ENCODE results near the gene SSUH2.

SSUH2 gene

GRCh38 chr3:8619548-8619947 lies 25.1 kb downstream of the SSUH2 start:
- TF ChIP-seq, protein P1, sequence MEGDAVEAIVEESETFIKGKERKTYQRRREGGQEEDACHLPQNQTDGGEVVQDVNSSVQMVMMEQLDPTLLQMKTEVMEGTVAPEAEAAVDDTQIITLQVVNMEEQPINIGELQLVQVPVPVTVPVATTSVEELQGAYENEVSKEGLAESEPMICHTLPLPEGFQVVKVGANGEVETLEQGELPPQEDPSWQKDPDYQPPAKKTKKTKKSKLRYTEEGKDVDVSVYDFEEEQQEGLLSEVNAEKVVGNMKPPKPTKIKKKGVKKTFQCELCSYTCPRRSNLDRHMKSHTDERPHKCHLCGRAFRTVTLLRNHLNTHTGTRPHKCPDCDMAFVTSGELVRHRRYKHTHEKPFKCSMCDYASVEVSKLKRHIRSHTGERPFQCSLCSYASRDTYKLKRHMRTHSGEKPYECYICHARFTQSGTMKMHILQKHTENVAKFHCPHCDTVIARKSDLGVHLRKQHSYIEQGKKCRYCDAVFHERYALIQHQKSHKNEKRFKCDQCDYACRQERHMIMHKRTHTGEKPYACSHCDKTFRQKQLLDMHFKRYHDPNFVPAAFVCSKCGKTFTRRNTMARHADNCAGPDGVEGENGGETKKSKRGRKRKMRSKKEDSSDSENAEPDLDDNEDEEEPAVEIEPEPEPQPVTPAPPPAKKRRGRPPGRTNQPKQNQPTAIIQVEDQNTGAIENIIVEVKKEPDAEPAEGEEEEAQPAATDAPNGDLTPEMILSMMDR (IDR thresholded peaks at IDR 0.05; ENCODE audit: low read depth, low read length) = no peak
- no peak overlapping the region for H3K4me3 ChIP-seq (ENCODE audit: low read depth, low read length)
- in situ Hi-C loops (cut with HindIII; ENCODE audit: low sequenced_read_pairs) = no loop called here
- DNase-seq (ENCODE audit: low read depth, low spot score) = peak; percentile 63

- no peak overlapping the region for H3K4me3 ChIP-seq (ENCODE audit: low read depth, low read length)
- in situ Hi-C loops (cut with HindIII; ENCODE audit: low sequenced_read_pairs) = no loop called here
- DNase-seq (ENCODE audit: low read depth, low spot score) = no peak
- TF ChIP-seq, protein P1 (IDR thresholded peaks at IDR 0.05; ENCODE audit: low read depth, low read length) = no peak
Observed at GRCh38 chr3:8618950-8619349, 25.6 kb downstream of the SSUH2 start.

GRCh38 chr3:8617921-8618320 lies 26.7 kb downstream of the SSUH2 start:
- no peak overlapping the region for H3K4me3 ChIP-seq (ENCODE audit: low read depth, low read length)
- no peak for DNase-seq (ENCODE audit: low read depth, low spot score)
- in situ Hi-C loops (cut with HindIII; ENCODE audit: low sequenced_read_pairs) = no loop called here
- TF ChIP-seq, protein P1 (IDR thresholded peaks at IDR 0.05; ENCODE audit: low read depth, low read length) = no peak

DNA sequence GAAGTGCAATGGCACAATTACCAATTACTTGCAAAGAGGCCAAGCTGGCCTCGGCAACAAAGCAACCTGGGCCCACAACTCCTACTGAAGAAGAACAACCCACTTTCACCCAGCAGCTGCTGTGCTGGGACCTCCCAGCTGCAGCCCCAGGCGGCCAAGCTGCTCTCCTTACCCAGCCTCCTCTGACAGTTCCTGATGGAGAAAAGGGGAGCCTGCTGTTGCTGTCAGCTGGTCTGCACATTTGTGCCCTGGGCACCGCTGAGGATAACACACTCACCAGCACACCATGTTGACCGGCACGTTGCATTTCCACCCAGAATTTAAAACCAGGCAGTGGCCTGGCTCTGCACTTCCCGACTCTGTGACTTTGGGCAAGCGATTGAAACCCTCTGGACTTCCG lies 33.6 kb downstream of the SSUH2 start:
- in situ Hi-C loops (cut with HindIII; ENCODE audit: low sequenced_read_pairs) = no loop called here
- TF ChIP-seq, protein P1 (IDR thresholded peaks at IDR 0.05; ENCODE audit: low read depth, low read length) = no peak
- no peak for DNase-seq (ENCODE audit: low read depth, low spot score)
- H3K4me3 ChIP-seq (ENCODE audit: low read depth, low read length) = no peak overlapping the region

GRCh38 chr3:8608791-8609467 lies 35.7 kb downstream of the SSUH2 start:
- H3K4me3 ChIP-seq (ENCODE audit: low read depth, low read length) = no peak overlapping the region
- in situ Hi-C loops (cut with HindIII; ENCODE audit: low sequenced_read_pairs) = no loop called here
- TF ChIP-seq, protein P1 (IDR thresholded peaks at IDR 0.05; ENCODE audit: low read depth, low read length) = no peak
- DNase-seq (ENCODE audit: low read depth, low spot score) = no peak

DNA sequence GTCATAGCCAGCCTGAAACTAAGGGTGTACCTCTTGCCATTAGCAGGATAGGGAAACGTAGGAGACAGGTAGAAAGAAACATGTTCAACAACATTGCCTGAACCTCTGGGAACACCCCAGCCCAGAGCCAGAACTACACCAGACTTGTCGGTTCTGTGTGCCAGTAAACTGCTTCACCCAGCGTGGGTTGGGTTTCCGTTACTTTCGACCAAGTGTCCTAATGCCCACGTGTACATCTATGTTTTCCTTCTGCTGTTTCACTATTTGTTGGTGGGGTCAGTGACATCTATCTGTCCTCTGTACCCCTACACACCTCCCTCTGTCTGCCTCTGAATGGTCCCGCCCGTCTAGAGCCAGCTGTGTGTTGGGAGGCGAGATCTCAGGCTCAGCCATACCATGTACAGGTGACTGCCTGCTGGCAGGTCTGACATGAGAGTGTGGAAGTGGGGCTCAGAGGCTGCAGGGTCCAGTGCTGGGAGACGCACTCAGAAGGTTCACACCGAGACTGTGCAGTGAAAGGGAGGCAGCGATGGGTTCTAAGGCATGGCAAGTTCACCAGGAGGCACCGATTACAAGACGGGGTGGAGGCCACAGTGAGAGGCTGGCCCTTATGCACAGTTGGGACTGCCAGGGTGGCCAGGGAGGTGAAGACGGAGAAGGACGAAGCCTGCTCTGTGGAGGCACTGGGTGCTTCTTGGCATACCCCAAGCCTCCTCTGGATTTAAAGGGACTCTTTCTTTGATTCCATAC lies 36.4 kb downstream of the SSUH2 start:
- H3K4me3 ChIP-seq (ENCODE audit: low read depth, low read length) = no peak overlapping the region
- TF ChIP-seq, protein P1 (IDR thresholded peaks at IDR 0.05; ENCODE audit: low read depth, low read length) = no peak
- DNase-seq (ENCODE audit: low read depth, low spot score) = no peak
- in situ Hi-C loops (cut with HindIII; ENCODE audit: low sequenced_read_pairs) = no loop called here
